ENCODE results near the gene TRAPPC1. TPM values are rescaled to one million over a fixed set of nuclear protein-coding genes. Genes with fewer than 3 reads are reported as not detected.

TRAPPC1 gene
- total RNA-seq, 1 experiment from 2014 or later, result 99.7 TPM

DNA sequence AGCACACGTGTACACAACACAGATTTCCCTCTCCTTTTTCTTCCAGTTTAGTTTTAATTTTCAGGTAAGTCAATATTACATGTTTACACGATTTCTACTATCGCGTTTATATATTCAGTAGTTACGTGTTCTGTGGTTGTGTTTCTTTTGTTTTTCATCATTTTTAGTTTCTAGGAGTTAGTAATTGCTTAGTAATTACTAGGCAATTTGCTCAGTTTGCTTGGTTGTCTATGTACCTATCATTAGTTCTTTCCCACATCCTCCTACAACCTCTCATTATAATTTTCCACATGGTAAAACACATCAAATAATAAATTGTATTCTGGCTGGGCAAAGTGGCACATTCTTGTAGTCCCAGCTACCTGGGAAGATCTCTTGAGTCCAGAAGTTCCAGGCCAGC is 46.1 kb upstream of the TRAPPC1 start:
- Mint-ChIP-seq H3K27ac (no peak overlapping the region), H3K4me1 (no peaks in the 10 kb centered on the region), H3K9me3 (peaks cover 18% of the 10 kb centered on the region), H3K4me3 (no peak overlapping the region), H3K36me3 (peaks cover 13% of the 10 kb centered on the region), H3K27me3 (ENCODE audit: low read depth) (peaks cover 31% of the 10 kb centered on the region)
- ATAC-seq (no peak), DNase-seq (ENCODE audit: low spot score) (no peak)
- ChIA-PET POLR2A (no interaction called here), CTCF (interaction anchor here (4.3 kb wide), 1 partner anchor 12 kb away, joined by 36 read pairs; no protein-coding TSS in a partner anchor)
- TF ChIP-seq AFF4 (CRISPR knock-in tag; IDR thresholded peaks at IDR 0.05; ENCODE audit: borderline replicate concordance) (no peak), AR (CRISPR knock-in tag; IDR thresholded peaks at IDR 0.05) (no peak), NR1H2 (CRISPR knock-in tag; IDR thresholded peaks at IDR 0.05) (no peak), IRF1 (CRISPR knock-in tag; IDR thresholded peaks at IDR 0.05) (no peak), MYBL2 (CRISPR knock-in tag; IDR thresholded peaks at IDR 0.05) (no peak), ZNF263 (CRISPR knock-in tag; IDR thresholded peaks at IDR 0.05; ENCODE audit: low read depth) (no peak), ZNF138 (CRISPR knock-in tag; conservative IDR thresholded peaks at IDR 0.05) (no peak), ATF2 (CRISPR knock-in tag; IDR thresholded peaks at IDR 0.05; ENCODE audit: borderline replicate concordance, low read depth) (no peak), ZNF423 (CRISPR knock-in tag; IDR thresholded peaks at IDR 0.05) (no peak), ZNF671 (CRISPR knock-in tag; IDR thresholded peaks at IDR 0.05) (no peak), JAZF1 (CRISPR knock-in tag; IDR thresholded peaks at IDR 0.05) (no peak), PRRX2 (CRISPR knock-in tag; IDR thresholded peaks at IDR 0.05) (no peak), ATF6 (CRISPR knock-in tag; IDR thresholded peaks at IDR 0.05) (no peak), ZNF317 (CRISPR knock-in tag; IDR thresholded peaks at IDR 0.05; ENCODE audit: borderline replicate concordance, low read depth) (no peak), NFYB (CRISPR knock-in tag; conservative IDR thresholded peaks at IDR 0.05; ENCODE audit: low read depth) (no peak), ZBTB21 (CRISPR knock-in tag; IDR thresholded peaks at IDR 0.05; ENCODE audit: borderline replicate concordance) (no peak), SP1 (CRISPR knock-in tag; conservative IDR thresholded peaks at IDR 0.05) (no peak), ELF4 (CRISPR knock-in tag; IDR thresholded peaks at IDR 0.05; ENCODE audit: low read depth) (no peak)
- TF ChIP-seq, protein P1, sequence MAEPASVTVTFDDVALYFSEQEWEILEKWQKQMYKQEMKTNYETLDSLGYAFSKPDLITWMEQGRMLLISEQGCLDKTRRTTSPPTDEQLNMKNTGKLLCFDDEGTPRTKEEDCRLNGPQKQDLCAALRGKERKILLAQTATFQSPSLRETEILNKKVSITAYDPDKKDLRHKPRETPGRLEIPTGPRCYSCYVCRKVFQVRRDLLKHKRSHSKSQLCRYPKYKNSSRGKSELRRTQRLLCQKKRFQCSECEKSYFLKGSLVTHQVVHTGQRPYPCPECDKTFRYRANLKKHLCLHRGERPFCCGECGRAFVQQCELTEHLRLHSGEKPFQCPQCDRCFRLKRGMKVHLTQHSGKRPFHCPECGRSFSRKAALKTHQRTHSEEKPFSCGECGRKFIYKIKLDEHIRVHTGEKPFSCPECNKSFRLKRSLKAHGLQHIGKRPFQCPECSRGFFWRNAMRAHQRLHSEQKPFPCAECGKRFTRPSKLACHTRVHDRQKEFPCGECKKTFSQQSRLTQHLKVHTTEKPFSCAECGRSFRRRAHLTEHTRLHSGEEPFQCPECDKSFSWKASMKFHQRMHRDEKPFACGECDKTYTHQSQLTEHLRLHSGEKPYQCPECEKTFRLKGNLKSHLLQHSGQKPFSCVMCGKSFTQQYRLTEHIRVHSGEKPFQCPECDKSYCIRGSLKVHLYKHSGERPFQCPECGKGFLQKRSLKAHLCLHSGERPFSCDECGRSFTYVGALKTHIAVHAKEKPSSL (CRISPR knock-in tag; conservative IDR thresholded peaks at IDR 0.05), result no peak
